GM19438 (cell line): Measurements from ENCODE around the gene HSD17B2.

Experiments
- ATAC-seq: cut with Tn5 transposase; IDR thresholded peaks from one replicate; pipeline ENCODE4 v1.9.1; 2021; ENCODE audit warnings: low read depth; ENCODE audit not compliant: unreplicated experiment

HSD17B2 gene

DNA sequence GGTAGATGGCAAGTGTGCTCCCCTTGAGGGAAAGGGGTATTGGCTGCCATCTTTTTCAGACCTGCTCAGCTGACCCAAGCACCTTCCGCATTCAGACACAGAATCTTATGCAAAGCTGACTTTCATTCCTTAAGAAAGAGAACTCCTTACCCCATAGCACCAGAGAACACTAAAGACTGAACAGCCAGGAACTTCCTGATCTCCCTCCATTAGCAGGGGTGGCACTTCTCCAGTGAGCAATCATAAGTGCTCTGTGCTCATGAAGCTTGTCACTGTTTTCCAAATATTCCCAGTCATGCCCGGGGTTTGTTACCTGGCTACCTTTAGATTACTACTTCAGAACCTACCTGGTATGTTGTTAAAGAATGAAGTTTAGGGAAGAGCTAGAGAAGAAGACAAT lies 11.9 kb downstream of the HSD17B2 start:
- no peak for ATAC-seq

DNA sequence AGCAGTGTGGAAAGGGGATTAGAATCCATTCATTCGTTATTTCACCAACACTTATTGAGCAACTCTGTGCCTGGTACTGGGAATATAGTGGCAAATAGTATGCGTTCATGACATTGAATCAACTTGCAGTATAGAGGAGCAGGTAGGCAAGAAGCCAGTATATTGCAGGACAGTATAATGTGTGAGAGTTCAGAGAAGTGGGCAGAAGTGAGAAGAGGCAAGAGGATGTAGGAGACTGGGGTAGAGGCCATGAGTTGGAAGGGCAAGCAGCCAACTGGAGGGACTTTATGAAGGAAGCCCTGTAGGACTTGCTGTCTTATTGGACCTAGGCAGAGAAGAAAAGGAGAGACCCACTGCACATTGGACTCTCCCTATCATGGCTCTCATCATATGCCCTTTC lies 12.3 kb downstream of the HSD17B2 start:
- ATAC-seq, result no peak

DNA sequence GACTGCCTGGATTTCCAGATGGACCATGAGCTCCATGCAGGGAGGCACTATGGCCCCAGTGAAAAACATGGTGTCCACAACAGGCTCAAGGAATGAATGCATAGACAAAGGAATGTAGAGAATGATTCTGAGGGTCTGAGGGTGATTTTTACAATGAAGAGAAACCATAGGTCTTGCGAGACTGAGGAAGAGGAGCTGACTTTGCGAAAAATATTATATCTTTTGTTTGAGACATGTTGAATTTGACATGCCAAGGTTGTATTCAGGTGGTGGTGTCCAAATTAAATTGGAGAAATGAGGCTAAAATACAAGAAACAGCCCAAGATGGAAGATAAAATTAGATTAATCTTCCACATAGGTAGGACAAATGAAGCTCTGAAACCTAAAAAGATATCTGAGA lies 12.7 kb downstream of the HSD17B2 start:
- ATAC-seq, result no peak

DNA sequence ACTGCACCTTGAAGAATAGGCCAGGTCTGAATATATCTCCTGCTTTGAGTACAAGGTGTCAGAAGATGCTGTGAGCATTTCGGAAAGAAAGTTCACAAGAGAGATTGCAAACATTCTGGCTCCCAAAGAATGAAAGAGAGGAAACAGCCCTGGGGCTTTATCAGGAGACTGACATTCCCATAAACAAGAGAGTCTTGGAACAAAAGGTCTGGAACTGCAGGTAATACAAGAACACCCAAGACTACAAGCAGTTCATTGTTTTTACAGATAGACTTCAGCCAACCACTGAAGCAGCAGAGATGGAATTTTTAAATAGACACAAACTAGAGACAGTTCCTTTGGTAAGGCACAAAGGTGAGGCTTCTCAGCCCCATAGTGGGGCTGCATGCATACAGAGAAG lies 14.4 kb downstream of the HSD17B2 start:
- ATAC-seq, result no peak

DNA sequence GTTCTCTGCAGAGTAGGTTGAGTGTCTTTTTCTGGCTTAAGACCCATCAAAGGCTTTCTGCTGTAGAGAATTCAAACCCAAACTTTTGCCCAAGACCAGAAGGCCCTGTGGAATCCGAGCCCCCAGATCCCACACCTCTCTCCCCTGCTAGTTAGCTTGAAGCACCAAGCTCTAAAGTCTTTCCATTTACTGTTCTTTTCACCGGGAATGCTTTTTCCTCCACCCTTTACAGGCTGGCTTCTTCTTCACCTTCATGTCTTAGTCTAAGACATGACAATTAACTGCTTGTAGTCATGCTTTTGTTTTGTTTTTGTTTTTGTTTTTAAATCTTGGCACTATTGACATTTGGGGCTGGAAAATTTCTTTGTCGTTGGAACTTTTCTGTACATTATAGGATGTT lies 15.5 kb downstream of the HSD17B2 start:
- no peak for ATAC-seq

DNA sequence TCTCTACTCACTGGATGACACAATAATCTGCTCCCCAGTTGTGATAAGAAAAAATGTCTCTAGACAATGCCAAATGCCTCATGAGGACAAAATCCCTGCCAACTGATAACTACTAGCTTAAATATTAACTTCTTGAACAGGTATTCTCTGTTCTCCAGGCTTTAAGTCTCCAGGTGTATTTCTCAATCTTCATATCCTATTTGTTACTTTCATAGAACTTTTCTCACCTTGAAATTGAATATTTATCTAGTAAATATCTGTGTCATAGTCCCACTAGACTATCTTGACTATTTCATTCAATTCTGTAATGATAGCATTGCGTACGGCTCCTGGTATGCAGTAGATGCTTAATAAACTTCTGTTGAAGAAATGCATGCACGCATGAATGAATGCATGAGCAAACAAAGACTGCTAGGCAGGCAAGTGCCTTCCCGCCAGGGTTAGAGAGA lies 15.9 kb downstream of the HSD17B2 start:
- no peak for ATAC-seq

DNA sequence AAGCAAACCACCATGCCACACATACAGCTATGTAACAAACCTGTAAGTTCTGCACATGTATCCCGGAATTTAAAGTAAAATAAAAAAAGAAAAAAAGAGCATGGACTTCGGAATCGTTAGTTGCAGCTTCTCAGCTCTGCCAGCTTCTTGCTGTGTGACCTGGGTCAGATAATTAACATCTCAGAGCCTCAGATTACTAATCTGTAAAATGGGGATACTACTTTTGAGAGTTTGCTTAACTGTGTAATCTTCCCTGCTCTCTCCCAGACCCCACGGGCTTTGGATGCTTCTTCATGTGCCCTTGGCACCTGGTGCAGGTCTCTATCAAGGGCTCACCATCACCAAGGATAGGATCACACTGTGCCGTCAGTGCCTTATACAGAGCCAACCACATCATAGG lies 16.6 kb downstream of the HSD17B2 start:
- no peak for ATAC-seq

DNA sequence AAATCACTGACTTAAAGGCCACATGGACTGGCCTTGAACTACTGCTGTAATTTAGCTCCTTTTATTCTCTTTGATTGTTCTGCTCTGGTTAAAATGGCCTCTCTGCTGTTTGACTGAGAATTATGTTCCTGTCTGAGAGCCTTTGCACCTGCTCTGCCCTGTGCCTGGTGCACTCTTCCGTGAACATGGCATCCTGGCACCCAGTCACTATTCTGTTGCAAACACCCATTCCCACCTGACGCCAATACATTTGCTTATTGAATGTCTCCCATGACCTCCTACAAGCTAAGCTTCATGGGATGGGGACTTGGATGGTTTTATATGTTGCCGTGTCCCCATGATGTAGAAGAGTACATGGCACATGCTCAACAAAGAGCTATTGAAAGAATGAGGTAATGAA lies 20.1 kb downstream of the HSD17B2 start:
- no peak for ATAC-seq

DNA sequence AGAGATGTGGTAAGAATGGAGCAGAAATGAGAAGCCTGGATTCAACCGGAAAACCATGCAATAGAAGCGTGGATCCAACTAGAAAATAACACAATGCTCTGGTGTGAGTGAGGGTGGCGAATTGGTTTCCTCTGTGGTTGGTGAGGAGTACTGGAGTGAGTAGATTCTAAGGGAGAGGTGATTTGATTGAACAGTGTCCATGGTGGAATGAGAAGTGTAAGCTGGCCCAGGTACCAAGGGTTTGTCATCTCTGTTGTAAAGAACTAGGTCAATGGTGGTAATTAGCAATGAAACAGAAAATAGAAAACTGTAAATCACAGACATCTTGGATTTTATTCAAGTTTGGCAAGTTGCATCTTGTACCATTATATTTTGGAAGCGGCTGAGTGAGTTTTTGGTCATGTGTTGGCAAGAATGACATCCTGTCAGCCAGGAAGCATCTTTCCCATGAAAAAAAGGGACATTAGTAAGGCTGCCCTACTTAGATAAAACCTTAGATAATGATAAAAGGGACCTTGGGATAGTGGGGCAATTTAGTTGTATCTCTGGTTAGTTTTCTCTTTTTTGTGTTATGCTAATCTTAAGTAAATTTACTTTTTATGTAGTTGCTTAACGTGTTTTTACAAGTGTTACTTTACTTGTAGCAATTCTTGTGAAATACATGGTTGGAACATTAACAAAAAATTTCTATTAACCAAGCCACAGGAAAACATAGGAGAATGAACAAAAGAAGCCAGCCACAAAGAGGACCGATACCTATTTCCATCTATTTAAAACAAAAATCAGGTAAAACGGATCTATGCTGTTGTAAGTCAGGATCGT lies 20.9 kb downstream of the HSD17B2 start:
- ATAC-seq, result no peak

DNA sequence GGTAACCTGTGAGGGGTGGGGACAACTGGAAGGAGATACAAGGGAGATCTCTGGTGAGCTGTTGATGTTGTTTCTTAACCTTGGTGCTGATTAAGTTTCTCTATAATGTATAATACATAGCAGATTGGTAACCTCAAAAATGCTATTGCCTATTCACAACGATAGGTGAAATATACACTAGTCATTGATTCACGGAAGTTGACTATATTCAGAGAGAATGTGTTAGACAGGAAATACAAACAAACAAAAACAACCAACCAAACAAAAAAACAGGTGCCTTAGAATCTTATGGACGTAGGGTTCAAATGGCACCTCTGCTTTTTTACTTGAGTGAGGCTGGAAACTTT lies 21.5 kb downstream of the HSD17B2 start:
- ATAC-seq, result no peak

DNA sequence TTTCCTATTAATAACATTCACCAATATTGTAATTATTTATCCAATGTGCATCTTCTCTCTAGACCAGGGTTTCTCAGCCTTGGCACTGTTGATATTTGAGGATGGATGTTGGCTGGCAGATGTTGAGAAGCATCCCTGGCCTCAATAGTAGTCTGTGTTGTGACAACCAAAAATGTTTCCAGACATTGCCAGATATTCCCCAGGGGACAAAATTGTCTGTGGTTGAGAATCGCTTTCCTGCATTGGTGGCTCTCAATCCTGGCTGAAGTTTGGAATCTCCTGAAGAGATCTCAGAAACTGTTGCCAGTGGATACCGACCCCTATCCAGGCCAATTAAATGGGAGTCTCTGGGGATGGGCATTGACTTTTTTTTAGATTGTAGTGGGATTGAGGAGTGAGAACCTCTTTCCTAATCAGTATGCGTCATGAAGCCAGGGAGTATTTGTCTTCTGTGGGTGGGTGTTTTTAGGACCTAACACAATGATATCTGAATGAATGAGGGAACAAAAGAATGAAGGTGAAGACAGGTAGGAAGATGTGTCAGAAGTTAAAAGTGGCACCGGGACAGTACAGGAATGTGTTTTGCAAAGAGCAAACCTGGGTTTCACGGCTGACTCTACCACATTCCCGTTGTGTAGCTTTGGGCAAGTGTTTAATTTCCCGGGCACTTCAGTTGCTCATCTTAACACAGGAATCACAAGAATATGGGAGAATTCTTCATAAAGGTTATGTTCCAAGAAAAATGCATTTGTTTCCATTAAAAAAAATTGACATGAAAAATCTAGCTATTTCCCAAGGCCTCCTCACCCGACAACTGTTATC lies 24.3 kb downstream of the HSD17B2 start:
- no peak for ATAC-seq

DNA sequence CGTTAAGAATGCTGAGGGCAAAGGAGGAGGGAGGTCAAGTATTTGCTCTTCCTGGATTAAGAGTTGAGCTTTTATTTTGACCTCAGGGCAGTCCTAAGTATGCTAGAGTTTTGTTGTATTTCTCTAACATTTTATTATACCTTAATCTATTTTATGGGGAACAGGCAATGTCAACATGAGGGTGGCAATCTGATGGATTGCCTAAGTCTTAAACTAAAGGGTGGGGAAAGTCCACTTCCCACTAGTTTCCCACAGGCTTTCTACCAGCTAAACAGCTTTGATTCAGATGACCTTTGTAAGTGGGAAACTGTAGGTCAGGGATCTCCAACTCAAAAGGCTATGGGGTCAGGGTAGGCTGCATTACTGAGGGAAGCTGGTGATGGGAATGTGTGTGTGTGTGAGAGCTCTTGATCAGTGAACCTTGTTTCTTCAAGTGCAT lies 24.9 kb downstream of the HSD17B2 start:
- no peak for ATAC-seq

DNA sequence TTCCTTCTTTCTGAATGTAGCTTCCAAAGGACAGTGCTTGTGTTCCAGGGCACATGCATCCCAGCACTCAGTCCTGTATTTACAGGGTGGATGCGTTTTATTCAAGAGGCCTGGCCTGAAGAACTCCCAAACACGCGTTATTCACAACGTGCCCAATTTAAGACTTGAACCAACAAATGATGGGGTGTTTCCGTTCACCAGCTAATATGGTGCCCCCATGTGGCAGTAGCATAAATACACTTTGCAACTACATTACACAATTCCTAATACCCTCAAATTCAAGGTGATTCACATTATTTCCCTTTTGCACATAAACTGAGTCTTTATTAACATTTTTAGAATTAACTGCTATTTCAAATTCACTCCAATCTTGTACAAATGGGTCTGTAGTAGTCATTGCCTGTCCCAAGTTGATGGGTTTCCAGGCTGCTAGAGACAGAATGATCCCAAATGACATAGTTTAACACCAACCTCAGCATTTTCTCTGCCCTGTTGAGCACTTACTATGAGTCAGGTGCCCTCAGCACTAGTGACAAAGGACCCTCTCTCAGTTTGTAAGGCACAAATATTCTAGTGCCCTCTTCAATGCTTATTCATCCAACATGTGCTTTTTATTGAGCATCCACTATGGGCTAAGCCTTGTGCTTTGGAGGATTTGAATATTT lies 26.9 kb downstream of the HSD17B2 start:
- no peak for ATAC-seq

DNA sequence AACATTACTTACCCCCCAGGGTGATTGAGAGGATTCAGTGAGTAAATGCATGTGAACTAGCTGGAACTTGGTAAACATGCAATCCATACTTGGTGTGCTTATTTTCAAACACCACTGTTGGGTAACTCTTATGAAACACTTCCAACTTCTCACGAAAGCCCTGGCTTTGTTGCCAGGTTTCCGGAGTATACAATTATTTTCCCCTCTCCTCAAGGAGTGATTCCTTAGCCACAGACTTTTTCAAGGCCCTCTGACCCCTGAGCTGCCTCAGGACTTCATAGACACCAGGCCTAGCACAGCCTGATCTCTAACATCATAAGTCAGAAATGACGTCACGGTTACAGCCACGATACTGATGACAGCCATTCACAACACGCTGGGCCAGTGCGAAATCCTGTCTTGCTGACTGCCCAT lies 27.6 kb downstream of the HSD17B2 start:
- no peak for ATAC-seq

DNA sequence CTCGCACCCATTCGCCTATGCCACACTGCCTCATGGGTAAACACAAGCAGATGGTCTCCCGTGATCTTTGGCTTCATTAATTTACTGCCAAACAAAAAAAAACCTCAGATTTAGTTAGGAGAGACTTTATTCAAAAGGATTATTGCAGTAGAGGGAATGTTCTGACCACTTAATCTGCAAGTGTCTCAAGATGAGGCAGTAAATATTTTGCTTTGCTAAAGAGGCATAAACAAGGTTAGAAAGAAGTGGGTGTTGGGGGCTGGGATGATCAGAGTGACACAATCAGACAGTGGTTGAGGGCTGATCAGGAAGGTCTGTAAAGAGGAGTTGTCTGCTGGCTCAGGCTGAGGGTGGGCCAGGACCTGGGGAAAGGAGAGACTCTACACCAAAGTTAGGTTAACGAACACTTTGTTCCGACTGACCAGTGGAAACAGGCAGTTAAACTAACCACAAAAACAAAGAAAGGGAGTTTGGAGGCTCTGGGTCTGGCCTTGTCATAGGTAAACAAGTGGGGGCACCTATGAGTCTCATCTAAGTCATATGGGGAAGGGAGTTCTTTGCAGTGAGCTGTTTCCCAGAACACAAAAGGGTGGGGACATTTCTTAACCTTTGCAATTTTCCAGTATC lies 28.5 kb downstream of the HSD17B2 start:
- ATAC-seq, result no peak

DNA sequence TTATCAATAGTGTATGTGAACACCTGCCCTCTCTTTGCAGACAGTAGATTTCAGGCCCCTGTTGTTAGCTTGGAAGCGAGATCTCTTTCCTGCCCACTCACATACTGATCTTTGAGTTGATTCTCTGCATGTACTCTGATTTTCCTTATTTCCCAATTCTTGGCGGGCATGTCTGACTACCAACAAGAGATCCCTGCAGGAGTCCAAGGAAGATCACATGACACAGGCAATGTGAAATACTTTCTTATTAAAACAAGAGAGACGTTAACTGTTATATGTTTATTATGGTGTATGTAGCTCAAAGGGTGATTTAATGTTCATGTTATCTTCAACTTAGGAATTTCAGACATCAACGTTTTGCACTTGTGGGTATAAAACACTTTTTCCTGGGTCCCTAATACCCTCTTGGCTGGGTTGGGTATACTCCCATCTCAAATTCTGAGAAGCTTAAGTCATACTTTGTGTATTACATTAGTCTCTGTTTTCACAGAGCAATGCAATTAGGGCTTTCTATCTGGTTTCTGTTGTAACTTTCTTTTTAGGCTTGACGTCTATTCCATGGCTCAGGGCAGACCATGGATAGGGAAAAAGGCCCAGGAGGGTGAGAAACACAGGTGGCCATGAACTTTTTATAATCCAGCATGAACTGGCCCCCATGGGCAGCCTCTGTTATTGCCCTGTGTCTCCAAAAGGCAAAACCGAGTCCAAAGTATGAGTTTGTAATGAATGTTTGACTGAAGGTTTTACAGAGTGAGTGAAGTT lies 32.2 kb downstream of the HSD17B2 start:
- ATAC-seq, result no peak

DNA sequence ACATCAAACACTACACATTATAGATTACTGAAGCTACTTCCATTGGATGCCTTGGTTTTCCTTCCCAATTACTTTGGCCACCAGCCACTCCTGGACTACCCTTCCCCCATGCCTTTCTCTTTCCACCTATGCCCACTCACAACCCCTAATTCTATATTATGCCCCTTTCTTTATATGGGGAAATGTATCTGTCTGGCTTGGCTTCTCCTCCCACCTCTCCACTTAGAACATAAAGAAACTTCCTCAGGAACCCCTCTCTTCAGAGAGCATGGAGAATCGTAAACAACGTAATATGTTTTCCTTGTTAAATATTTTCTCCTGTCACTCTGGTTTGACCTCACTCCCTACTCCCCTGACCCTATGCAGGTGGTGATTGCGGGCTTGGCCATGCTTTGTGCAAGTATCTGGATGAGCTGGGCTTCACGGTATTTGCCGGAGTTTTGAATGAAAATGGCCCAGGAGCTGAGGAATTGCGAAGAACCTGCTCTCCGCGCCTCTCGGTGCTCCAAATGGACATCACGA lies 32.8 kb downstream of the HSD17B2 start:
- ATAC-seq, result no peak

DNA sequence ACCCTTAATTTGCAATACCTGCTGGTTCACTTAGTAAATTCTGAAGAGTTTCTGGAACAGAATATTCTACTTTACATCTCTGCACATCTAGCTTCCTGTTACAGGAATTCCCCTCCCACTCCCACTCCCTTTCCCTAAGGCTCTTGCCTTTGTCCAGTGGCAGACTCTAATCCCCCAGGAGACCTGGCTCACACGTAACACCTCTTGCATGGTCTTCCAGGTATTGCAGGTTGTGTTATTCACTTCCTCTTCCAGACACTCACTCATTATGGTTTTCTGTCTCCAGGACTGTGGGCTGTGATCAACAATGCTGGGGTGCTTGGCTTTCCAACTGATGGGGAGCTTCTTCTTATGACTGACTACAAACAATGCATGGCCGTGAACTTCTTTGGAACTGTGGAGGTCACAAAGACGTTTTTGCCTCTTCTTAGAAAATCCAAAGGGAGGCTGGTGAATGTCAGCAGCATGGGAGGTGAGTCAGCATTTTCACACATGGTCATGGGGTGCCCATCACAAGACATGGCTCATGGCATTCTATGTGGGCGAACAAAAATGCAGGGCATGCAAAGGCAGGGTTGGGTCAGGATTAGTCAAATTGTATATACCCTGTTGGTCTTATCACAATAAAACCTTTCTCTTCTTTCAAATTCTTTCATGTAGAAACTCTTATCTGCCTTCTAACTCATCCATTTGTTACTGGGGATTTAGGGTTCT lies 35.8 kb downstream of the HSD17B2 start:
- ATAC-seq, result no peak

DNA sequence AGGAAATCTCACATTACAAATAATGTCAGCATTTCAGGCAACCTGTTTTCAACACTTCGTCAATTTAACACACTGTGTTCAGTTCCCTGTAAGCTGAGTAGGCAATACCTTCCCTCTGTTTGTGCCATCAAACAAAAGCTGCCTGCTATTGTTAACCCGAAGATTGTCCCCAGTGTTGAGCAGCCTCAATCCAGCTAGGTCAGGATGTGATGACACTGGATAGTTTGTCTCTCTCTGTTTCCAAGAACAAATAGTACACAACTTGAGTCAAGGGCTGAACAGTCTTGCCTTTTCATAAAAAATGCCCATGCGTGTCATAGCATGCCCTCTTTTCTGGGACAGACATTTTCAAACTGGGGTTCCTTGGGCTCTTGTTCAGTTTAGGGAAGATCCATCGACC lies 36.4 kb downstream of the HSD17B2 start:
- ATAC-seq, result no peak
